C4-2B (cell line): ENCODE data around the gene BRINP1.

Experiments used
- ZFX ChIP-seq: fragments of 450-650 bp; IDR thresholded peaks from 2 replicates; pipeline ENCODE4 v1.6.1; 2017
- TF ChIP-seq, protein P1 (sequence below): fragments of 450-650 bp; conservative IDR thresholded peaks from 2 replicates; pipeline ENCODE4 v1.5.1; 2017; ENCODE audit warnings: mild to moderate bottlenecking

GRCh38 chr9:119240546-119240945, 128.7 kb downstream of the BRINP1 start:
- TF ChIP-seq, protein P1, sequence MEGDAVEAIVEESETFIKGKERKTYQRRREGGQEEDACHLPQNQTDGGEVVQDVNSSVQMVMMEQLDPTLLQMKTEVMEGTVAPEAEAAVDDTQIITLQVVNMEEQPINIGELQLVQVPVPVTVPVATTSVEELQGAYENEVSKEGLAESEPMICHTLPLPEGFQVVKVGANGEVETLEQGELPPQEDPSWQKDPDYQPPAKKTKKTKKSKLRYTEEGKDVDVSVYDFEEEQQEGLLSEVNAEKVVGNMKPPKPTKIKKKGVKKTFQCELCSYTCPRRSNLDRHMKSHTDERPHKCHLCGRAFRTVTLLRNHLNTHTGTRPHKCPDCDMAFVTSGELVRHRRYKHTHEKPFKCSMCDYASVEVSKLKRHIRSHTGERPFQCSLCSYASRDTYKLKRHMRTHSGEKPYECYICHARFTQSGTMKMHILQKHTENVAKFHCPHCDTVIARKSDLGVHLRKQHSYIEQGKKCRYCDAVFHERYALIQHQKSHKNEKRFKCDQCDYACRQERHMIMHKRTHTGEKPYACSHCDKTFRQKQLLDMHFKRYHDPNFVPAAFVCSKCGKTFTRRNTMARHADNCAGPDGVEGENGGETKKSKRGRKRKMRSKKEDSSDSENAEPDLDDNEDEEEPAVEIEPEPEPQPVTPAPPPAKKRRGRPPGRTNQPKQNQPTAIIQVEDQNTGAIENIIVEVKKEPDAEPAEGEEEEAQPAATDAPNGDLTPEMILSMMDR = no peak
- TF ChIP-seq ZFX = no peak
